ENCODE results near the gene GIT1. TPM values are rescaled to one million over a fixed set of nuclear protein-coding genes. Genes with fewer than 3 reads are reported as not detected.

GIT1 gene
- total RNA-seq, 2 donors from 2014 or later, result 32.8 to 54.9 TPM

GRCh38 chr17:29617481-29618271 is 28.2 kb upstream of the GIT1 start:
- H3K9ac ChIP-seq (ENCODE audit: low read depth in 2 of 2, low read length in 2 of 2), result peak overlapping the region; percentile 27 to 62
- H3K4me3 ChIP-seq, result peak overlapping the region; percentile 33
- H3K27ac ChIP-seq, result peak overlapping the region; percentile 37
- no peaks in the 10 kb centered on the region for H3K36me3 ChIP-seq
- intact Hi-C loops (cut with DNase I), result loop anchor here (5.0 kb wide), 1 partner anchor 35 kb away; no protein-coding TSS in a partner anchor
- peaks cover 26% of the 10 kb centered on the region for H3K4me1 ChIP-seq
- peaks cover 4% of the 10 kb centered on the region for H3K27me3 ChIP-seq
- peak; percentile 88 for TF ChIP-seq CTCF (IDR thresholded peaks at IDR 0.05)
- H3K9me3 ChIP-seq, result no peaks in the 10 kb centered on the region
- peak; percentile 89 for DNase-seq

- peaks cover 4% of the 10 kb centered on the region for H3K27me3 ChIP-seq
- intact Hi-C loops (cut with DNase I), result loop anchor here (5.0 kb wide), 1 partner anchor 35 kb away; no protein-coding TSS in a partner anchor
- TF ChIP-seq CTCF (IDR thresholded peaks at IDR 0.05), result peak; percentile 49
- no peaks in the 10 kb centered on the region for H3K36me3 ChIP-seq
- H3K9me3 ChIP-seq, result no peaks in the 10 kb centered on the region
- H3K4me3 ChIP-seq, result peak overlapping the region; percentile 33
- peak; percentile 92 for DNase-seq
- H3K4me1 ChIP-seq, result peaks cover 22% of the 10 kb centered on the region
- peak overlapping the region; percentile 27 to 62 for H3K9ac ChIP-seq (ENCODE audit: low read depth in 2 of 2, low read length in 2 of 2)
- no peak overlapping the region for H3K27ac ChIP-seq
Measured at GRCh38 chr17:29617125-29617480, 27.7 kb upstream of the GIT1 start.

GRCh38 chr17:29616300-29617048 is 27.0 kb upstream of the GIT1 start:
- intact Hi-C loops (cut with DNase I), result loop anchor here (5.0 kb wide), 1 partner anchor 34 kb away; no protein-coding TSS in a partner anchor
- TF ChIP-seq CTCF (IDR thresholded peaks at IDR 0.05), result no peak
- Histone ChIP-seq H3K9ac (ENCODE audit: low read depth in 2 of 2, low read length in 2 of 2) (peak overlapping the region in 1 of 2 donors; percentile 27), H3K36me3 (no peaks in the 10 kb centered on the region), H3K4me3 (peak overlapping the region; percentile 33), H3K4me1 (peaks cover 20% of the 10 kb centered on the region), H3K27me3 (peaks cover 4% of the 10 kb centered on the region), H3K9me3 (no peaks in the 10 kb centered on the region), H3K27ac (no peak overlapping the region)
- DNase-seq, result no peak

GRCh38 chr17:29615492-29616299 is 26.2 kb upstream of the GIT1 start:
- no peaks in the 10 kb centered on the region for H3K36me3 ChIP-seq
- peaks cover 20% of the 10 kb centered on the region for H3K4me1 ChIP-seq
- no peaks in the 10 kb centered on the region for H3K9me3 ChIP-seq
- H3K27me3 ChIP-seq, result peaks cover 4% of the 10 kb centered on the region
- peak; percentile 88 for DNase-seq
- intact Hi-C loops (cut with DNase I), result loop anchor here (5.0 kb wide), 1 partner anchor 33 kb away; no protein-coding TSS in a partner anchor
- H3K4me3 ChIP-seq, result peak overlapping the region; percentile 28
- peak overlapping the region; percentile 19 to 56 for H3K9ac ChIP-seq (ENCODE audit: low read depth in 2 of 2, low read length in 2 of 2)
- H3K27ac ChIP-seq, result no peak overlapping the region
- TF ChIP-seq CTCF (IDR thresholded peaks at IDR 0.05), result no peak

GRCh38 chr17:29615048-29615385 is 25.6 kb upstream of the GIT1 start:
- no peak for TF ChIP-seq CTCF (IDR thresholded peaks at IDR 0.05)
- Histone ChIP-seq H3K9ac (ENCODE audit: low read depth in 2 of 2, low read length in 2 of 2) (no peak overlapping the region), H3K27me3 (peaks cover 4% of the 10 kb centered on the region)

More at GRCh38 chr17:29615048-29615385, 25.6 kb upstream of the GIT1 start:
- Histone ChIP-seq H3K36me3 (no peaks in the 10 kb centered on the region), H3K4me1 (peaks cover 20% of the 10 kb centered on the region), H3K4me3 (peak overlapping the region; percentile 28), H3K27ac (no peak overlapping the region), H3K9me3 (no peaks in the 10 kb centered on the region)
- DNase-seq, result peak; percentile 56
- intact Hi-C loops (cut with DNase I), result loop anchor here (5.0 kb wide), 1 partner anchor 33 kb away; no protein-coding TSS in a partner anchor

Data from colonic mucosa (tissue), 4 donors.